Renal cortex interstitium (tissue), 11 donors: ENCODE data around the gene TFB1M. TPM values are rescaled to one million over a fixed set of nuclear protein-coding genes. Genes with fewer than 3 reads are reported as not detected.
"Not testable (repeated sequence)": the region's sequence is repeated elsewhere in the genome, so short reads cannot be mapped to it uniquely, and the experiment has no call there.

Source experiments
- DNase-seq, 11 donors: peaks; one replicate each; pipeline ENCODE4 v3.0.0-alpha.2; 2013; ENCODE audit warnings: low read depth in 9 of 11, low spot score in 4 of 11; ENCODE audit errors: extremely low read depth in 1 of 11
- polyA plus RNA-seq, 3 donors: library from polyadenylated mRNA; unstranded; fragments of 120-200 nt; gene quantifications; one replicate each; pipeline ENCODE4 v1.2.1, GENCODE V29; 2013; ENCODE audit not compliant: insufficient read length in 3 of 3

Gene TFB1M
- polyA plus RNA-seq, 3 donors = 15.6 to 24.9 (median 17.9) TPM

DNA sequence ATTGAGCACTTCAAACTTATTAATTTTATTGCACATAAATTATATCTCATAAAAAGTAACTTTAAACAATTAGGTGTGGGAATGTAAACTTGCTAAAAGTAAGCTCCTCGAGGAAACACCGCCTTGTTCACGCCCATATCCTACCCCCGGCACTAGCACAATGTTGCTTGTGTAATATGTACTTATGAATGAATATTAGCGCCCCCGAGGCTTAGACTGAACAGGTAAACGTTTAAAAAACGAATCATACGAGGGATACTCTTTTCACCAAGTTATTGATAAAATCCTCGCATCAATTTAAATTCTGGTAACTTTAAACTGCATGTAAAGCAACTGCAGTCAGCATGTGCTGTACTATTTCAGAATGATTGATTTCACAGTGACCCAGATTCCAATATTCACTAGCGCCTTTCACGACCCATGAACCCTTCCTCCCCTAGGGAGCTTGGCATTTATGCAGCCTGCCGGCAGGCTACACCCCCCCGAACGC is 637 bp downstream of the TFB1M start:
- peak in 1 of 11 donors; percentile 15 for DNase-seq

DNA sequence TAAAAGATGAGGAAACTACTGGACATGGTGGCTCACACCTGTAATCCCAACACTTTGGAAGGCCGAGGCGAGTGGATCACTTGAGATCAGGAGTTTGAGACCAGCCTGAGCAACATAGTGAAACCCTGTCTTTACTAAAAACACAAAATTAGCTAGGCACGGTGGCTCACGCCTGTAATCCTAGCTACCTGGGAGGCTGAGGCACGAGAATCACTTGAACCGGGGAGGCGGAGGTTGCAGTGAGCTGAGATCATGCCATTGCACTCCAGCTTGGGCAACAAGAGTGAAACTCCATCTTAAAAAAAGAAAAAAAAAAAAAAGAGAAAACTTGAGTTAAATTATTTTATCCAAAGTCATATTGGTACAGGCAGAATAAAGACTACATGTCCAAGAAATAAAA is 1.3 kb downstream of the TFB1M start:
- not testable (repeated sequence) for DNase-seq

DNA sequence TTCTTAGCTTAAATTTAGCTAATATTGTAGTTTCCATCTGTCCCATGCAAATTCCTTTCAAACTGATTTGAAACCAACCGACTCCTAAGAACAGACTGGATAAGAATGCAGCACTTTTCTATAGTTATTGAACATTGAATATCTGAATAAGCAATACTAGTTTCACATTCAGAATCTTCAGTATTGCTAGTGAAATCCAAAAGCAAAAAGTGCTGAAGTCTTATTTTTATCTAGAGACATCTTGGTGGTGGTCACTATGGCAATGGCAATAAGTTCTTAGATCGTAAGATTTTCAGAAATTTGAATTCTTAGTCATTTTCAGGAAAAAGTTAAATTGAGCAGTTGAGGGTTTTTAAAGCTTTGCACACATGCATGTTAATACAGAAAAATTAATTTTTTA is 2.7 kb downstream of the TFB1M start:
- DNase-seq = no peak

DNA sequence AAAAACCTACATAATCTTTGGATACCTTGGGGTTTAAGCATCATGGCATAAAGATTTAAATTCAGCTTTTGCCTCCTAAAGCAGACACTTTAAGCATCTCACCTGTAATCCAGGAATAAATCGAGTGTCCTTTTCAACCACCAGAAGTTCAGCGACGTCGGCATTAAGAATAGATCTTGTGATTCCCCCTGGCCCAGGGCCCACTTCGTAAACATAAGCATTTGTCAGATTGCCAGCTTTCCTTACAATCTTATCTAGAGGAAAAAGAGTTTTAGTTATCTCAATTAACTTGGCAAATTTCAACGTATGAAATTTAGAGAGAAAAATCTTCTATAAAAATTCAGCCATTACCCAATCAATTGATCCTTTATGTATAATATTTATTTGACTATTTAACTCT is 3.2 kb downstream of the TFB1M start:
- no peak for DNase-seq

DNA sequence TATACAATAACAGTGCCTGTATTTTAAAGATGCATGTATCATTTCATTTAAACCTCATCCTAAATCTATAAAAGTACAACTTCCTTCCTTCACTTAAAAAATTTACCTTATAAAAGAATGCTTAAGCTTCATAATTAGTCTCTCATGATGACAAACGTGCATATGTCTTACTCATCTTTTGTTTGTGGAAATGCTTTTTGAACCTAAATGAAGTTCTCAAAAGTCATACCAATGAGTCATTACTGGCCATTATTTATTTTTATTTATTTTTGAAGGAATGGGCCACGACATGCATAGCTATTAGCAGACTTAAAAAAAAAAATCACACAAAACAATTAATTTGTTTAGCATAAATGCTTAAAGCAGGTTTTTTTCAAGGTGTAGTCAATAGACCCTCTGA is 3.7 kb downstream of the TFB1M start:
- DNase-seq = no peak

DNA sequence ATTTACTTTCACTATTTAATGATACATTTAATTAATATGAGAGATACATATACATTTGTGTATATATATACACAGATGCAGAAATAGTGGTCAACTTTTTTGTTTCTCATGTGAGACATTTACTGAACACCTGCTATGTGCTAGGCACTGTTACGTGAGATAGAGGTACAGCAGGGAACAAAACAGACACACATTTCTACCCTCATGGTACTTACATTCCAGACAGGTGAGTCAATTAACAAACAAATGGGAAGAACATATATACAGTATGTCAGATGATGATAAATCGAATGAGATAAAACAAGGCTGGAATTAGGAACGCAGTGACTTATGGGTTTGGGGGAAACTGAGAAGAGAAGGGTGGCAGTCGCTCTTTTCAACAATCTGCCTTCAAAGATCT is 5.1 kb downstream of the TFB1M start:
- no peak for DNase-seq

DNA sequence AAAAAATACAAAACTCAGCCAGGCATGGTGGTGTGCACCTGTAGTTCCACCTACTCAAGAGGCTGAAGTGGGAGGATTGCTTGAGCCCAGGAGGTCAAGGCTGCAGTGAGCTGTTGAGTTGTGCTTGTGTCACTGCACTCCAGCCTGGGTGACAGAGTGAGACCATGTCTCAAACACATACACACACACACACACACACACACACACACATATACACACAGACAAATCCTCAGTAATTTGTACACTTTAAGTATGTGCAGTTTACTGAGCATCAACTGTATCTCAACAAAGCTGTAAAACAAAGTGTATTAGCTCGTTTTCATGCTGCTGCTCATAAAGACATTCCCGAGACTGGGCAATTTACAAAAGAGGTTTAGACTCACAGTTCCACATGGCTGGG is 7.3 kb downstream of the TFB1M start:
- no peak for DNase-seq

DNA sequence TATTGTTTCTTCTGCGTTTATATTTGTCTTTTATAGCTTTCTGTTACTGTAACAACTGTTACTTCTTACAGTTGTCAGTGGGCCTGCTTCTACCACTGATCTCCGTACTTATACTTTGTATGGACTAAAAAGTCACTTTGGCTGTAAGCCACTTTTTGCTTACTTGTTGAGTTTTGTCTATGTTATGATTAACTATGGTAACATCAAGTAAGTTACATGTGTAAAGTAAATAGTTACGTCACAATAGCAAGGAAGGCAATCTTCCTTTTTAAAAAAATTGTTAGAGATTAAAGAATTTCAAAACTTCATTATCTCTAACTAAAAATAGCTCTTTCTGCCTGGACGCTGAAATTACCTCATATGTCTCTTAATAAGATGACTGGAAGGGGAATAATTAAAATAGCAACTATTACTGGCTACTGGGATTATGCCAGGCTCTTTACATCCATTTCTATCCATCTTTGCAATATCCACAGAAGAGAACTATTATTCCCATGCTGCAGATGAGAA is 10.9 kb downstream of the TFB1M start:
- no peak for DNase-seq

DNA sequence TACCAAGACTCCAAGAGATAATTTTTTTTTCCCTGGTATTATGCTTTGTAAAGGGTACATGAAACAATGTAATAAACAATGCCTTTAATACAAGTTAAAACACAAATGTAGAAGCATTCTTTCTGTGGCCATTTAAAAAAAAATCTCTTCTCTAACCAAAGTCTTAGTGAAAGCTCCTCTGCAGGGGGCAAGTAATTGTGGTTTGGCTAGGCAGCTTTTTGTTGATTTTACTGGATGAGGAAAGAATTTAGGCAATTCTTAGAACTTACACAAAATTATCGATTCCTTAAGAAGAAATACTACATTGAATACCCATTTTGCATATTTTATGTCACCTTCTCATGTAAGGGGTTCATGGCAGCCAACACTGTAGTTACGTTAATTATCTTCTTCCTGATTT is 12.4 kb downstream of the TFB1M start:
- no peak for DNase-seq

DNA sequence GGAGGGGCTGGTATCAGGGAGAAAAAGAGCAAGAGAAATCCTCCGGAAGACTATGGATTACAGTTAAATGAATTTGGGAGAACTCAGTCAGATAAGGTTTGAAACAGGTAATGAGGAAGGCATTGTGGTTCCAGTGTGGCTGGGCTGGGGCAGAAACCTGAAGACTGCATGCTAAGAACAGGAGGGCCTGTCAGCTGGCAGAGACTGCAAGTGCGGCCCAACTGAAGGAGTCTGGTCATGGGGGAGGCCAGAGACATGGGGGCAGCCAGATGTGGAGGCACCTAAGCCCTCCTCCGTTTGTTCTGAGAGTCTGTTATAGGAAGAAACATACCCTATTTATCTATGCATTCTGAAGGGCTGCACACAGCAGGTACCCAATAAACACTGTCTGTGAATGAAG is 16.6 kb downstream of the TFB1M start:
- DNase-seq = no peak

DNA sequence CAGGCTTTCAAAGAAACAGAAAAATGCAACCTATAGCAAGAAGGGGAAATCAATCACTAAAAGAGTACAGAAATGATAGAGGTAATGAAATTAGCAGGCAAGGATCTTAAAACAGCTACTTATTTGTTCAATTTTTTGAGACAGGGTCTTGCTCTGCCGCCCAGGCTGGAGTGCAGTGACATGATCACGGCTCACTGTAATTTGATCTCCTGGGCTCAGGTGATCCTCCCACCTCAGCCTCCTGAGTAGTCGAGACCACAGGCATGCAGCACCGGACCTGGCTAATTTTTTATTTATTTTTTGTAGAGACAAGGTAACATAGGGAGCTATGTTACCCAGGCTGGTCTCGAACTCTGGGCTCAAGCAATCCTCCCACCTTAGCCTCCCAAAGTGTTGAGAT is 21.6 kb downstream of the TFB1M start:
- no peak for DNase-seq

DNA sequence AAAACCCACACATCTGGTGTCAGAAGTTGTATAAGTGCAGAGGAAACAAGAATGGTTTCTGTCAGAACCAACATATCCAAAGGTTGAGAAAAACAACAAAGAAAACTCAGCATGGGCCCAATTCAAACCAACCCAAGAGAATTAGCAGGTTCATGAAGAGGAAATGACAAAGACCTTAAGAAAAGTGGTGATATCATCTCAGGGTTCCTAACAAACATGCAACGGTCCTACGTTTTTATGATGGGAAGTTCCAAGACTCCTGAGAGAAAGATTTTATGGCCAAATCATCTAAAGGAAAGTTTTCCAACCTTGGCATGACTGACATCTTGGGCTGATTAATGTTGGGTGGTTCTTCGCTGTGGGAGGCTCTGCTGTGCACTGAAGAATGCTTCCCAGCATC is 23.0 kb downstream of the TFB1M start:
- DNase-seq = no peak

DNA sequence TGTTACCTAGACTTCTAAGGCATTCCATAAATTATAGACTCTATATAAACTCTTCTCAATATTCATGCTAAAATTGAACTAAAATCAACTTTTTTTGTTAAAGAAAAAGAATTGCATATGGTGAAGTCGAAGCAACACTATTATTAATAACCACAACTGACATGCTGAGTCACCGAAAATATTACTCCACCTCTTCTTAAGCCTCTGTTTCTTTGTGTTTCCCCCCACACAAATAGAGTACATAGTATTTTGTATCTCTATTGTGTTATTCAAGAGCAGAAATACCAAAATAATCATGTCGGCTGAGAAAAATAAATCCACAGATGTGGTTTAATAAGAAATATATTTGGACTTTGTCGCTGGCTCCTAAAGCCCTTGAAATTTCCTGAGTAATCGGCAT is 23.8 kb downstream of the TFB1M start:
- no peak for DNase-seq

DNA sequence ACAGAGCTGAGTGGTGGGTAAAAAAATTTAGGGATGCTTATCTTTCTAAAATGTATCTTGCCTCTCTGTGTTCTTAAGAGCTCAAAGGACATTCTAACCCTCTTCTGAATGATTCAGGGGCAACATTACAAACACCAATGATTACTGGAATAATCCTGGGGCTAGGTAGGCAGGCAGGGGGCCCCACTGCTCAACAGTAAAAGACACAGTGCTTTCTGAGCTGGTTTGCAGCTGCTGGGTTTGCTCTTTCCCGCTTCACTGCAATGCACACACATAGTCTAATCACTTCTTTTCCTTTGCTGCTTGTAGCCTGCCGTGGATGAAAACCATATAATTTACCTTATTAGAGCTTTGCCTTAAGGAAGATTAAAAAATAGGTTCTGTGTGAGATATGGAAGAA is 26.5 kb downstream of the TFB1M start:
- no peak for DNase-seq

DNA sequence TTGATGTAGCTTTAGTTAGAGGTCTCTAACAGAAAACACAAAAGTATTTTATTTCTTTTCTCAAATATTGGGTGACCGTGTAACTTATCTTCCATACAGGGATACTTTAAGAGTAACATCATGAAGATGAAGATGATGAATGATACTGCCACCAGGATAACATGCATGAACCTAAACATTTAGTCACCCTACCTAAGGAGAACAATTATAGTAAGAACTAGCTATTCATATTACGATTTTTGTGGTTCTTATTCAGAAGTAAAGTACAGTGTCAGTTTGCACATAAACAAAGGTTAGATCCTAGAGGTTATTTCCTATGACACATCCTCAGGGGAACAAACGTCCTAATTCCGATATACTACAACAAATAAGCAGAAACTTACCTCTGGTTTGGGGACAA is 29.5 kb downstream of the TFB1M start:
- DNase-seq = no peak

DNA sequence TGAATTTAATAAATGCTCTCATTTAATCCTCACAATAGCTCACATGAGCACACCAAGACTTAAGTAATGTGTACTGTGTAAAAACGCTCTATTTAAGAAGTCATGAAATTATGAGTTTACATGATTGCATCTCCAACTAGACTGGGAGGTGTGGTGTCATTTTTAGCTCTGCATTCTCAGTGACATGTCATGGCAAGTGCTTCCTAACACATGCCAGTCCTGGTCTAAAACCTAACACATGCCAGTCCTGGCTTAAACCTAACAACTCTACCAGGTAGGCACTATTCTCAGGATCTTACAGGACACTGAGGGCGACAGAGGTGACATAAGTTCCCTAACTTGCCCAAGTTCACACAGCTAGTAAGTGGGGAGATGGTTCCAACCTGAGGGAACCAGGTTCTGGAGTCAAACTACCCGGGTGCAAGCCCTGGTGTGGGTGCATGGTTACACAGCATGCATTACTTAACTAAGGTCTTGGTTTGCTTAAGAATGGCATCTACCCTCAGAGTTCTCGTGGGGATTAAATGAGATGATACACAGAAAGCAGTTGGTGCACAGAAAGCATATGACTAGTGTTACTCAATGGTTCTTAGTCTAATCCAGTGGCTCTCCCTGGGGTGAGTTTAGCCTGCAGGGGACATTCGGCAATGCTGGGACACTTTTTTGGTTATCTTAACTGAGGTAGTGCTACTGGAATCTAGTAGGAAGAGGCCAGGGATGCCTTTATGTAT is 35.8 kb downstream of the TFB1M start:
- no peak for DNase-seq

DNA sequence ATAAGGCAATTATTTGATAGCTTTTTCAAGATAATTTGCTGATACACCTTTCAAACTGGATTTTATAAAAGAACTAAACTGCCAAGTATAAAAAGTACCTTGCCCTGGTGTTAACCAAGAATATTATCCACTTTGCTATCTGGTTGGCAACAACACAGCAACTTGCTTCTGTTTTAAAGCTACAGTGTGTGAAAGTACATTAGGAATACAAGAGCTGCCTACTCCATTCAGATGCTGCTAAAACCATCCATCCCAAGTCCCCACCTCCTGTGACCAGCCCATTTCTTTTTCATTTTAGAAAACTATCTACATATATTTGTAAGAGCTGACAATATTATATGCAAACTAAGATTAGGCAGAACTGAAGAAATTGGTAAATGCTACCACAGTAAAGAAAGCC is 37.6 kb downstream of the TFB1M start:
- no peak for DNase-seq

DNA sequence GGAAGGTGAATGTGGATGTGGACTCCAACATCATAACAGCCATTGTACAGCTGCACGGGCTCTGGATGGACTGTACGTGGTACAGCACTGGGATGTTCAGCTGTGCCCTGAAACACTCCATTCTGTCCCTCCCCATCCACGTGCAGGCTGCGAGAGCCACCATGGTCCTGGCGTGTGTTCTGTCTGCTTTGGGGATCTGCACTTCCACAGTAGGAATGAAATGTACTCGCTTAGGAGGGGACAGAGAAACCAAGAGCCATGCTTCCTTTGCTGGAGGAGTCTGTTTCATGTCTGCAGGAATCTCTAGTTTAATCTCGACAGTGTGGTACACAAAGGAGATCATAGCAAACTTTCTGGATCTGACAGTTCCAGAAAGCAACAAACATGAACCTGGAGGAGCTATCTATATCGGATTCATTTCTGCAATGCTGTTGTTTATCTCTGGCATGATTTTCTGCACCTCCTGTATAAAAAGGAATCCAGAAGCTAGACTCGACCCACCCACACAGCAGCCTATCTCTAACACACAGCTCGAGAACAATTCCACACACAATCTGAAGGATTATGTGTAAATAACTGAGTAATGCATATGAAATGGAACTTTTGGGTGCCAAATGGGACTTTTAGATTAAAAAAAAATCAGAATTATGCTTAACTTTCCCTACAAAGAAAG is 38.3 kb downstream of the TFB1M start:
- DNase-seq = no peak

DNA sequence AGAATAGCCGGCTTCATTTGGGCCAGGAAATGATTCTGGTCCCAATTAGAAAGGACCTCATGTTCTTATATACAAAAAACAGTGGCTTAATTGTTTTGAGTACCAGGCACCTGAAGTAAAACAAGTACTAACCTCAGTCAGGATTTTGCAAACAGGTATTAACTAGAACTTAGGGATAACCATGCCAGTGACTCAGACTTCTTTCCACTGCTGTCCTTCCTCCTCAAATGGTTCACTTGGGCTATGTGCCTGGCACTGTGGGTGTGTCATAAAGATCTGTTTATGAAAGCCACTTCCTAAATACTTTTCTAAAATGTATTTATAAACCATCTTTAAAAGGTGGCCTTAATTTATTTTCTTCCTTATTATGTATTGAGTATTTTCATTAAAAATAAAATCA is 39.8 kb downstream of the TFB1M start:
- DNase-seq = no peak

DNA sequence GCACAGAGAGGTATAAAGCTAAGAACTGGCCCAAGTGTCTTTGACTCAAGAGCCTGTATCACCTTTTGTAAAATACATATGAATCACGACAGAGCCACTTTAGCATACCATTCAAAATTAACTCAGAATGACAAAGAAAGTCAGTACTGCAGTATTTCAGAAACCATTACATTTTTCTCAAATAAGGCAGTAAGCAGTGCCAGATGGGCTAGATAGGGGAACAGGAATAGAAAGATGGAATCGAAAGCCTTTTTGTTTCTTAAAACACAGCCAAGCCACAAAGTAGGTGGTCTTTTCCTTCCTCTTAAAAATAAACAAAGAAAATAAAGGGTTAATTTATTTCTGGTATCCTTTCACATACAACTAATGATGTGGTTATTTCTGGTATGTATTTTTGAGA is 40.2 kb downstream of the TFB1M start:
- DNase-seq = no peak

DNA sequence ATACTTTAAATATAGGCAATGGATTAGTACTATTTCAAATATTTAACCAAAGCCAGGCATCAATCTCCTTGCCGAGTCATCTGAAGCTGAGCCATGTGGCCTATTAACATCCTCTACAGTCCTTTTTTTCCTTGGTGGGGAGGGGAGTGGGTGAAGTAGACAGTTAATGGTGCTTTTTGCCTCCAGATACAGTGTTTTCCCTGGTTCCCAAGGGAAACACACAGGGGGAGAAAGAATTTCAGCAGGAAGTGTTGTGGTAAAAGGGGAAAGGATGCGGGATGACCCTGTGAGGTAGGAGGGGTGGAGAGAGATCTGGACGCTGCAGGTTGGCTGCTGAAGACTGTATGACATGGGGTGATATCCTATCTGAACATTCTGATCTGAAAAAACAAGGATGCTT is 40.9 kb downstream of the TFB1M start:
- peak in 1 of 11 donors; percentile 5 for DNase-seq
